ENCODE data around the gene AP2M1. TPM values are rescaled to one million over a fixed set of nuclear protein-coding genes. Genes with fewer than 3 reads are reported as not detected.

The AP2M1 gene
- total RNA-seq, 1 experiment from 2014 or later, result 353 TPM

GRCh38 chr3:184168363-184169120, 6.1 kb upstream of the AP2M1 start:
- no peaks in the 10 kb centered on the region for H4K20me1 ChIP-seq (ENCODE audit: insufficient read depth)
- no peak overlapping the region for H3K4me3 ChIP-seq (replicated peaks in 1 of 2; ENCODE audit: low read depth in 1 of 2, low read length in 2 of 2)
- no peaks in the 10 kb centered on the region for H3K9me2 ChIP-seq (ENCODE audit: insufficient read depth)
- H3K27me3 ChIP-seq (ENCODE audit: insufficient read depth, low read length), result no peaks in the 10 kb centered on the region
- POLR2A ChIA-PET, result no interaction called here
- H3K79me2 ChIP-seq (ENCODE audit: insufficient read depth, low read length), result peaks cover 3% of the 10 kb centered on the region; the same call in 1 of the 2 replicates
- RAD21 ChIA-PET (ENCODE audit: low non-redundant PET in 1 of 2, low total read pairs in 2 of 2, uncharacterized antibody in 2 of 2, unreplicated experiment in 2 of 2), result no interaction called here
- H3K9ac ChIP-seq (ENCODE audit: low read length), result no peak overlapping the region
- no peaks in the 10 kb centered on the region for H3K4me1 ChIP-seq (ENCODE audit: control insufficient read depth in 1 of 2, insufficient read depth in 2 of 2, low read length in 2 of 2)
- peaks cover 30 to 33% of the 10 kb centered on the region in 2 experiments; a peak in 3 of 4 replicates for H3K36me3 ChIP-seq (ENCODE audit: control insufficient read depth in 1 of 2, insufficient read depth in 2 of 2, low read length in 2 of 2)
- no peak overlapping the region for H3K4me2 ChIP-seq (ENCODE audit: low read length)
- no peak overlapping the region for H2AFZ ChIP-seq (ENCODE audit: low read depth, low read length, poor library complexity, severe bottlenecking)
- intact Hi-C loops (cut with micrococcal nuclease), result no loop called here
- DNase-seq (ENCODE audit: low read depth, low spot score), result no peak
- BruUV-seq (replicated peaks), result no TSS peak
- ATAC-seq, result no peak
- TF ChIP-seq CBX3 (IDR thresholded peaks at IDR 0.05; ENCODE audit: low read depth) (no peak), YY1 (IDR thresholded peaks at IDR 0.05; ENCODE audit: extremely low read depth, insufficient replicate concordance, low read depth, low read length) (no peak), ELF1 (IDR thresholded peaks at IDR 0.05; ENCODE audit: borderline replicate concordance, low read depth) (no peak), ZFX (IDR thresholded peaks at IDR 0.05) (no peak), POLR2A (IDR thresholded peaks at IDR 0.05; ENCODE audit: borderline replicate concordance, extremely low read depth, insufficient read depth, insufficient read length) (no peak), ZNF274 (IDR thresholded peaks at IDR 0.05; ENCODE audit: low read depth, low read length) (no peak), REST (IDR thresholded peaks at IDR 0.05; ENCODE audit: low read depth) (no peak)
- H3K27ac ChIP-seq (ENCODE audit: low read depth, low read length), result no peak overlapping the region
- no peaks in the 10 kb centered on the region for H3K9me3 ChIP-seq (ENCODE audit: control insufficient read depth in 1 of 2, insufficient read depth in 1 of 2, low read depth in 1 of 2, low read length in 2 of 2)
- CTCF ChIA-PET, result no interaction called here

All from HCT116 (cell line).